ENCODE data around the gene MYZAP. TPM values are rescaled to one million over a fixed set of nuclear protein-coding genes. Genes with fewer than 3 reads are reported as not detected.

MYZAP gene
- total RNA-seq, 1 experiment from 2014 or later, result 6.0 TPM

GRCh38 chr15:57544848-57545480 lies 46.7 kb upstream of the MYZAP start:
- H2AFZ ChIP-seq (ENCODE audit: low read length), result no peak overlapping the region
- no peaks in the 10 kb centered on the region for H3K36me3 ChIP-seq (ENCODE audit: low read depth, low read length)
- no peak overlapping the region for H3K27ac ChIP-seq (ENCODE audit: low read length)
- H3K4me3 ChIP-seq (ENCODE audit: low read length), result no peak overlapping the region
- DNase-seq (no peak), ATAC-seq (no peak)
- no peak overlapping the region for H3K9ac ChIP-seq (ENCODE audit: low read length)
- no peaks in the 10 kb centered on the region for H3F3A ChIP-seq (ENCODE audit: low read length, unreplicated experiment)
- BruUV-seq (replicated peaks), result no TSS peak
- POLR2A ChIA-PET (ENCODE audit: unreplicated experiment), result no interaction called here
- H3K27me3 ChIP-seq (ENCODE audit: low read length), result no peaks in the 10 kb centered on the region
- H3K4me1 ChIP-seq (ENCODE audit: insufficient read depth, low read length), result no peaks in the 10 kb centered on the region
- no peak overlapping the region for H3K4me2 ChIP-seq (ENCODE audit: low read length)
- H3K9me2 ChIP-seq (replicated peaks; ENCODE audit: low read length), result no peaks in the 10 kb centered on the region
- TF ChIP-seq EZH2 (IDR thresholded peaks at IDR 0.05; ENCODE audit: low read length, unreplicated experiment) (no peak), EZH2phosphoT487 (IDR thresholded peaks at IDR 0.05; ENCODE audit: borderline replicate concordance, low read length) (no peak), CTCF (conservative IDR thresholded peaks at IDR 0.05; ENCODE audit: low read depth, low read length) (no peak)
- CTCF ChIA-PET, result no interaction called here
- no peaks in the 10 kb centered on the region for H4K20me1 ChIP-seq (ENCODE audit: low read length)
- no peaks in the 10 kb centered on the region for H3K79me2 ChIP-seq (ENCODE audit: low read length)
- no peaks in the 10 kb centered on the region for H3K9me3 ChIP-seq (ENCODE audit: low read length)
- intact Hi-C loops (cut with micrococcal nuclease), result no loop called here

GRCh38 chr15:57545995-57546394 lies 45.7 kb upstream of the MYZAP start:
- ATAC-seq (no peak), DNase-seq (no peak)
- no peaks in the 10 kb centered on the region for H3K9me3 ChIP-seq (ENCODE audit: low read length)
- no peaks in the 10 kb centered on the region for H4K20me1 ChIP-seq (ENCODE audit: low read length)
- ChIA-PET CTCF (interaction anchor here (0.6 to 0.7 kb wide), 2 partner anchors 40 to 93 kb away, joined by 3 to 4 read pairs; no protein-coding TSS in a partner anchor), POLR2A (ENCODE audit: unreplicated experiment) (no interaction called here)
- no peak overlapping the region for H3K4me2 ChIP-seq (ENCODE audit: low read length)
- no peaks in the 10 kb centered on the region for H3K9me2 ChIP-seq (replicated peaks; ENCODE audit: low read length)
- H3K36me3 ChIP-seq (ENCODE audit: low read depth, low read length), result no peaks in the 10 kb centered on the region
- BruUV-seq (replicated peaks), result no TSS peak
- TF ChIP-seq EZH2 (IDR thresholded peaks at IDR 0.05; ENCODE audit: low read length, unreplicated experiment), result no peak
- no peak for TF ChIP-seq EZH2phosphoT487 (IDR thresholded peaks at IDR 0.05; ENCODE audit: borderline replicate concordance, low read length)
- no peak; the same call in 1 of the 2 replicates for TF ChIP-seq CTCF (conservative IDR thresholded peaks at IDR 0.05; ENCODE audit: low read depth, low read length)
- H3K9ac ChIP-seq (ENCODE audit: low read length), result no peak overlapping the region
- H3K4me1 ChIP-seq (ENCODE audit: insufficient read depth, low read length), result peaks cover 8% of the 10 kb centered on the region
- intact Hi-C loops (cut with micrococcal nuclease), result no loop called here
- H3K27ac ChIP-seq (ENCODE audit: low read length), result no peak overlapping the region
- no peak overlapping the region for H3K4me3 ChIP-seq (ENCODE audit: low read length)
- H3F3A ChIP-seq (ENCODE audit: low read length, unreplicated experiment), result no peaks in the 10 kb centered on the region
- no peaks in the 10 kb centered on the region for H3K79me2 ChIP-seq (ENCODE audit: low read length)
- no peak overlapping the region for H2AFZ ChIP-seq (ENCODE audit: low read length)
- no peaks in the 10 kb centered on the region for H3K27me3 ChIP-seq (ENCODE audit: low read length)

GRCh38 chr15:57547243-57547755 lies 44.4 kb upstream of the MYZAP start:
- POLR2A ChIA-PET (ENCODE audit: unreplicated experiment), result no interaction called here
- Histone ChIP-seq H3K9me2 (replicated peaks; ENCODE audit: low read length) (no peaks in the 10 kb centered on the region), H3K27ac (ENCODE audit: low read length) (no peak overlapping the region), H4K20me1 (ENCODE audit: low read length) (no peaks in the 10 kb centered on the region), H2AFZ (ENCODE audit: low read length) (no peak overlapping the region), H3K79me2 (ENCODE audit: low read length) (no peaks in the 10 kb centered on the region), H3K9ac (ENCODE audit: low read length) (no peak overlapping the region), H3K4me2 (ENCODE audit: low read length) (no peak overlapping the region), H3K4me3 (ENCODE audit: low read length) (no peak overlapping the region), H3K9me3 (ENCODE audit: low read length) (no peaks in the 10 kb centered on the region), H3F3A (ENCODE audit: low read length, unreplicated experiment) (no peaks in the 10 kb centered on the region), H3K4me1 (ENCODE audit: insufficient read depth, low read length) (peaks cover 21% of the 10 kb centered on the region), H3K36me3 (ENCODE audit: low read depth, low read length) (no peaks in the 10 kb centered on the region), H3K27me3 (ENCODE audit: low read length) (no peaks in the 10 kb centered on the region)
- CTCF ChIA-PET, result no interaction called here
- no peak for ATAC-seq
- intact Hi-C loops (cut with micrococcal nuclease), result no loop called here
- no TSS peak for BruUV-seq (replicated peaks)
- no peak for DNase-seq
- TF ChIP-seq EZH2phosphoT487 (IDR thresholded peaks at IDR 0.05; ENCODE audit: borderline replicate concordance, low read length), result no peak
- no peak for TF ChIP-seq CTCF (conservative IDR thresholded peaks at IDR 0.05; ENCODE audit: low read depth, low read length)
- TF ChIP-seq EZH2 (IDR thresholded peaks at IDR 0.05; ENCODE audit: low read length, unreplicated experiment), result no peak

Data from PC-3 (cell line).